Trophoblast cell (in vitro differentiated cells and primary cell): ENCODE data around the gene TNS2.

Experiments used
- DNase-seq, 2 donors: peaks; one replicate each; pipeline ENCODE4 v3.0.0-alpha.2; 2016
- H2AFZ ChIP-seq: 2 replicates; pipeline ENCODE4 v1.6.1; 2013; ENCODE audit warnings: low read length, moderate library complexity, mild to moderate bottlenecking; ENCODE audit not compliant: insufficient read depth, poor library complexity
- H2AK5ac ChIP-seq: 2 replicates; pipeline ENCODE4 v1.6.1; 2013; ENCODE audit warnings: mild to moderate bottlenecking, low read length
- H2BK120ac ChIP-seq: 2 replicates; pipeline ENCODE4 v1.6.1; 2013; ENCODE audit warnings: low read length, mild to moderate bottlenecking, moderate library complexity; ENCODE audit not compliant: insufficient read depth, poor library complexity
- H2BK12ac ChIP-seq: 2 replicates; pipeline ENCODE4 v1.6.1; 2013; ENCODE audit warnings: mild to moderate bottlenecking, low read length, moderate library complexity
- H2BK5ac ChIP-seq: 2 replicates; pipeline ENCODE4 v1.6.1; 2013; ENCODE audit warnings: low read length, low read depth, moderate library complexity, mild to moderate bottlenecking; ENCODE audit not compliant: poor library complexity
- H3K14ac ChIP-seq: 2 replicates; pipeline ENCODE4 v1.6.1; 2013; ENCODE audit warnings: mild to moderate bottlenecking, low read length
- H3K18ac ChIP-seq: 2 replicates; pipeline ENCODE4 v1.6.1; 2013; ENCODE audit warnings: mild to moderate bottlenecking, low read length
- H3K23ac ChIP-seq: 2 replicates; pipeline ENCODE4 v1.6.1; 2013; ENCODE audit warnings: low read length
- H3K27ac ChIP-seq: 2 replicates; pipeline ENCODE4 v1.5.1; 2013; ENCODE audit warnings: low read depth, mild to moderate bottlenecking, inconsistent platforms, low read length, moderate library complexity
- H3K27me3 ChIP-seq: 2 replicates; pipeline ENCODE4 v1.6.1; 2013; ENCODE audit warnings: inconsistent platforms, mild to moderate bottlenecking, low read length, moderate library complexity; ENCODE audit not compliant: insufficient read depth
- H3K36me3 ChIP-seq, 2 experiments: 1 replicate in 1 of 2; 2 replicates in 1 of 2; pipeline ENCODE4 v1.6.1; 2013; ENCODE audit warnings: low read length in 2 of 2, mild to moderate bottlenecking in 2 of 2, moderate library complexity in 1 of 2; ENCODE audit not compliant: insufficient read depth in 2 of 2, control insufficient read depth in 1 of 2
- H3K4ac ChIP-seq: 2 replicates; pipeline ENCODE4 v1.6.1; 2013; ENCODE audit warnings: low read depth, mild to moderate bottlenecking, low read length, moderate library complexity
- H3K4me1 ChIP-seq, 2 experiments: 1 replicate in 1 of 2; 2 replicates in 1 of 2; pipeline ENCODE4 v1.6.1; 2013; ENCODE audit warnings: low read length in 2 of 2, mild to moderate bottlenecking in 2 of 2, moderate library complexity in 1 of 2; ENCODE audit not compliant: insufficient read depth in 2 of 2, control insufficient read depth in 1 of 2
- H3K4me2 ChIP-seq: 2 replicates; pipeline ENCODE4 v1.6.1; 2013; ENCODE audit warnings: inconsistent platforms, mild to moderate bottlenecking, low read length, moderate library complexity
- H3K4me3 ChIP-seq: 2 replicates; pipeline ENCODE4 v1.5.1; 2013; ENCODE audit warnings: mild to moderate bottlenecking, low read depth, low read length, inconsistent platforms
- H3K79me1 ChIP-seq: one replicate; pipeline ENCODE4 v1.6.1; 2013; ENCODE audit warnings: low read length
- H3K79me2 ChIP-seq: 2 replicates; pipeline ENCODE4 v1.6.1; 2013; ENCODE audit warnings: low read length, mild to moderate bottlenecking; ENCODE audit not compliant: control insufficient read depth, insufficient read depth, poor library complexity
- H3K9ac ChIP-seq: 2 replicates; pipeline ENCODE4 v1.6.1; 2013; ENCODE audit warnings: mild to moderate bottlenecking, low read length
- H3K9me3 ChIP-seq: 2 replicates; pipeline ENCODE4 v1.6.1; 2013; ENCODE audit warnings: low read depth, mild to moderate bottlenecking, control low read depth, inconsistent platforms, low read length; ENCODE audit not compliant: insufficient read depth
- H4K12ac ChIP-seq: 2 replicates; pipeline ENCODE4 v1.6.1; 2013; ENCODE audit warnings: low read depth, mild to moderate bottlenecking, low read length, moderate library complexity
- H4K8ac ChIP-seq: 2 replicates; pipeline ENCODE4 v1.6.1; 2013; ENCODE audit warnings: low read depth, mild to moderate bottlenecking, low read length, moderate library complexity
- H4K91ac ChIP-seq: one replicate; pipeline ENCODE4 v1.6.1; 2013; ENCODE audit warnings: low read depth, mild to moderate bottlenecking, low read length, moderate library complexity
- WGBS: extraction: QIAGEN DNeasy Blood & Tissue Kit; methylation state at CpG from one replicate; pipeline ENCODE4 v1.1.7; 2013; ENCODE audit warnings: missing lambda C conversion rate; ENCODE audit not compliant: insufficient read length, insufficient coverage; ENCODE audit errors: extremely low coverage; 5-methylcytosine and 5-hydroxymethylcytosine counted together

TNS2 gene

DNA sequence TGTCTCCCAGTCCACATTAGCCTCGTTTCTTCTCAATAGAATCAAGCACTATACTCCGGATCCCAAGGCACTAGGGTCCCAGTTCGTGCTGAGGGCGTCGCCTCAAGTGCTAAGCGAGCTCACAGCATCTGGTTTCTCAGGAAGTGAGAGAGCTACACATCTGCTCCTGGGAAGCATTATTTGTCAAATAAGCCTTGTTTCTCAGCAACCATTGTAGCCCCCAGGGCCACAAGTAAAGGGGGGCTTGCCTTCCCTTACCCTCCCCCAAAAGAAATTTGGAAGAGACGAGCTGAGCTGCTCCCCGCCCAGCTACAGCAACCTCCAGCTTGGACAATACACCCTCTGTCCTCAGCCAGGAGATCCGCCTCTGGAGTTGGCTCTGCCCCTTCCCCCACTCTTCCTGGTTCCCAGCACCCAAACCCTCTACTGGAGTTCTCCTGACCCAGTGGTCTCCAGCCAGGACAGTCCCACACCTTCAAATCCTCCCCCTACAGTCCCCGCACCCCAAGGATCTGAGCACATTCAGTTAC, 5.7 kb upstream of the TNS2 start:
- H2AFZ ChIP-seq: no peak overlapping the region
- no peak overlapping the region for H2AK5ac ChIP-seq
- H3K18ac ChIP-seq: no peak overlapping the region
- H3K4ac ChIP-seq: no peak overlapping the region
- H2BK120ac ChIP-seq: no peak overlapping the region
- peaks cover 14% of the 10 kb centered on the region for H3K79me1 ChIP-seq
- no peak for DNase-seq
- H2BK5ac ChIP-seq: no peak overlapping the region
- H3K36me3 ChIP-seq: peaks cover 3 to 13% of the 10 kb centered on the region in 2 experiments
- WGBS: no CpG with 5 or more reads among the region's 10 CpGs
- H4K8ac ChIP-seq: no peak overlapping the region
- no peak overlapping the region for H2BK12ac ChIP-seq
- H3K23ac ChIP-seq: no peak overlapping the region
- H3K14ac ChIP-seq: no peak overlapping the region
- H3K4me3 ChIP-seq: no peak overlapping the region
- no peak overlapping the region for H3K9ac ChIP-seq
- H3K79me2 ChIP-seq: peaks cover 5% of the 10 kb centered on the region
- no peak overlapping the region for H4K12ac ChIP-seq
- no peaks in the 10 kb centered on the region for H3K9me3 ChIP-seq
- H3K27ac ChIP-seq: no peak overlapping the region
- H3K4me2 ChIP-seq: no peak overlapping the region
- H3K4me1 ChIP-seq: peaks cover 24 to 36% of the 10 kb centered on the region in 2 experiments
- no peaks in the 10 kb centered on the region for H3K27me3 ChIP-seq
- no peak overlapping the region for H4K91ac ChIP-seq

DNA sequence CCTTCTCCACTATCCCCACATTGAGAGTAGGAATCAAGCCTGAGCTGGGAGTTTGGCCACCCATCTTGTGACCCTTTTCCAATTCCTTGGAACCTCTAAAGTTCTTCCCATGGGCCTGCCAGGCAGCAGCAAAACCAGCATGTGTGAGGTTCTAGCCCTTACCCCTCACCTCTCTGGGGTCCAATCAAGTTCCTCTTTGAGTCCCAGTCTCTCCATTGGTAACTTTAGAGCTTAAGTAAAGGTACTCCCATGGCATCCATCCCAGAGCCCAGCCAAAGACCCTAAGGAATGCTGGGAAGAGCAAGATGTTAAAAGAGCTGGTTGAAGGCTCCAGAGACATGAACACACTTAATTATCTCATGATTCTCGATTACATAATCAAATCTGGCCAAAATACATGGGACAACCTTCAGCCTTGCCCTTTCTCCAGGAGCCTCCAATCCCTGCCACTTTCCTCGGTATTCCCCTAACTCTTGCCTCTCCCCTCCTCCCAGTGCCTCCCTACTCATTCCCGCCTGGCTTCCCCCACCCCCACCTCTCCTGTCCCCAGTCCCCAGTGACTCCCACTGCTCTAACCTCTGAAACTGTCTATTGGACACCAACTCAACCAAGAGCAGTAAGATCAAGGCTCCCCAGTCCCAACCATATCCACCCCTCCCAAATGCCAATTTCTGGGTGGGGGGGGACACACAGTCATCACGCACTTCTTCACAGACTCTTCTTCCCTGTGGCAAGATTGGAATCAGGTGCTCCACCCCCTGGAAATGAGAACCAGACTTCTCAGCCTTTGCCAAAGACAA, 4.8 kb upstream of the TNS2 start:
- no peak overlapping the region for H3K4me2 ChIP-seq
- no peak overlapping the region for H2BK5ac ChIP-seq
- H3K9ac ChIP-seq: no peak overlapping the region
- H3K18ac ChIP-seq: no peak overlapping the region
- no peak overlapping the region for H2AK5ac ChIP-seq
- peaks cover 33 to 45% of the 10 kb centered on the region in 2 experiments for H3K4me1 ChIP-seq
- H3K27ac ChIP-seq: no peak overlapping the region
- H3K27me3 ChIP-seq: no peaks in the 10 kb centered on the region
- H3K23ac ChIP-seq: no peak overlapping the region
- no CpG with 5 or more reads among the region's 4 CpGs for WGBS
- peaks cover 5% of the 10 kb centered on the region for H3K79me2 ChIP-seq
- H3K4me3 ChIP-seq: no peak overlapping the region
- peaks cover 0 to 5% of the 10 kb centered on the region in 2 experiments for H3K36me3 ChIP-seq
- H3K9me3 ChIP-seq: no peaks in the 10 kb centered on the region
- no peak overlapping the region for H4K12ac ChIP-seq
- H2AFZ ChIP-seq: no peak overlapping the region
- H2BK12ac ChIP-seq: no peak overlapping the region
- H3K14ac ChIP-seq: no peak overlapping the region
- H3K4ac ChIP-seq: no peak overlapping the region
- no peak for DNase-seq
- H4K91ac ChIP-seq: no peak overlapping the region
- no peak overlapping the region for H2BK120ac ChIP-seq
- H3K79me1 ChIP-seq: peaks cover 20% of the 10 kb centered on the region
- no peak overlapping the region for H4K8ac ChIP-seq

DNA sequence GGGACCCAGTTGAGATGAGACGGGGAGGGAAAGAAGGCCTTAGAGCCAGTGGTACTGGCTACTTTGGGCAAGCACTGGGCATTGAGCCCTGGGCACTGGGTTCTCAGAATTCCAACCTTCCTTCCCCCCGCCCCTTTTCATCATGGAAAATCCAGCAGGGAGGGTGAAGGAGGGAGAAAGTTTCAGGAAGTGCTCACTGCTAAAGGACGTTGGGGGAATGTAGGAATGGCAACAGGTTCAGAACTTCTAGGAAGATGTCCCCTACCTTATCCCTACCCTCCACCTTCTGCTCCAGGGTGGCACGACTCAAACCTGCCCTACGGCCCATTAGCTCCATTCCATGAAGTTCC, 4.2 kb upstream of the TNS2 start:
- Histone ChIP-seq H2AFZ (no peak overlapping the region), H3K36me3 (peaks cover 0 to 5% of the 10 kb centered on the region in 2 experiments), H3K79me1 (peaks cover 21% of the 10 kb centered on the region), H2BK120ac (no peak overlapping the region), H3K14ac (no peak overlapping the region), H4K91ac (no peak overlapping the region), H3K4ac (no peak overlapping the region), H3K9ac (no peak overlapping the region), H4K8ac (no peak overlapping the region), H3K79me2 (peaks cover 5% of the 10 kb centered on the region), H3K4me2 (no peak overlapping the region), H2AK5ac (peak overlapping the region; percentile 3), H3K4me3 (no peak overlapping the region), H3K23ac (no peak overlapping the region), H3K27ac (no peak overlapping the region), H2BK12ac (no peak overlapping the region), H3K9me3 (no peaks in the 10 kb centered on the region), H3K4me1 (peaks cover 39 to 50% of the 10 kb centered on the region in 2 experiments), H3K27me3 (no peaks in the 10 kb centered on the region), H2BK5ac (no peak overlapping the region), H3K18ac (no peak overlapping the region), H4K12ac (no peak overlapping the region)
- DNase-seq: no peak
- no CpG with 5 or more reads among the region's 5 CpGs for WGBS

DNA sequence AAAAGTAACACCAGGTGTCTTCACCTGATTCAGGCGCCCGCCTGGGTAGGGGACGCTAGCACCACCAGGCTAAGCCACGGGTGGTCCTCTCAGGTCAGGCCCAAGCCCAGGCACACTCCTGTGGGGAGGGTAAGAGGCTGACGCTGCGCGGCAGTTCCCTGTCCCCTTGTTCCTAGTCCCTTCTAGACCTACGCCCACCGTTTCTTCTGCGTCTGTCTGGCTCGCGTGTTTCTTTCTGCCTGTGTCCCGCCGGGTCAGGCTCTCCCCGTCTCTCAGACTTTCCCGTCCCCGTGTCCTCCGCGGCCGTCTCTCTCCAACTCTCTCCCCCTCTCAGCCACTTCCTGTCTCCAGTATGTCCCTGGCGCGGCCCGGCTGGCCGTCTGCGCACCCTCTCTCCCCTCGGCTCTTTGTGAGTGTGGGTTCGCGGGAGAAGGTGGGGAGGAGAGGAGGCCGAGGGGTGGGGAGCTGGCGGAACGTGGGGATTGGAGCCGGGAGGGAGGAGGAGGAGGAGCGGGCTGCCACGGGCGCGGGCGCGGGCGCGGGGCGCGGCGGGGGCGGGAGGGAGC, 3.1 kb upstream of the TNS2 start:
- peaks cover 22% of the 10 kb centered on the region for H3K79me1 ChIP-seq
- no peaks in the 10 kb centered on the region for H3K9me3 ChIP-seq
- H2BK120ac ChIP-seq: peak overlapping the region; percentile 35
- peak overlapping the region; percentile 65 for H3K27ac ChIP-seq
- peak overlapping the region; percentile 14 for H3K9ac ChIP-seq
- H3K36me3 ChIP-seq: peaks cover 0 to 2% of the 10 kb centered on the region in 2 experiments
- H3K27me3 ChIP-seq: no peaks in the 10 kb centered on the region
- H2BK5ac ChIP-seq: peak overlapping the region; percentile 15
- H3K18ac ChIP-seq: peak overlapping the region; percentile 73
- peak in 1 of 2 donors; percentile 58 for DNase-seq
- no CpG with 5 or more reads among the region's 44 CpGs for WGBS
- H3K4me1 ChIP-seq: peaks cover 50 to 60% of the 10 kb centered on the region in 2 experiments
- peaks cover 5% of the 10 kb centered on the region for H3K79me2 ChIP-seq
- H2AFZ ChIP-seq: peak overlapping the region; percentile 18
- no peak overlapping the region for H3K23ac ChIP-seq
- H2BK12ac ChIP-seq: peak overlapping the region; percentile 7
- peak overlapping the region; percentile 61 for H3K4me2 ChIP-seq
- H3K4me3 ChIP-seq: peak overlapping the region; percentile 80
- peak overlapping the region; percentile 64 for H4K8ac ChIP-seq
- peak overlapping the region; percentile 85 for H4K91ac ChIP-seq
- peak overlapping the region; percentile 49 for H3K4ac ChIP-seq
- peak overlapping the region; percentile 81 for H3K14ac ChIP-seq
- peak overlapping the region; percentile 23 for H4K12ac ChIP-seq
- peak overlapping the region; percentile 59 for H2AK5ac ChIP-seq
